Measurements from ENCODE around the gene CD99. TPM values are rescaled to one million over a fixed set of nuclear protein-coding genes. Genes with fewer than 3 reads are reported as not detected.

CD99 gene
- polyA plus RNA-seq, 3 donors, result 159 to 217 (median 184) TPM

DNA sequence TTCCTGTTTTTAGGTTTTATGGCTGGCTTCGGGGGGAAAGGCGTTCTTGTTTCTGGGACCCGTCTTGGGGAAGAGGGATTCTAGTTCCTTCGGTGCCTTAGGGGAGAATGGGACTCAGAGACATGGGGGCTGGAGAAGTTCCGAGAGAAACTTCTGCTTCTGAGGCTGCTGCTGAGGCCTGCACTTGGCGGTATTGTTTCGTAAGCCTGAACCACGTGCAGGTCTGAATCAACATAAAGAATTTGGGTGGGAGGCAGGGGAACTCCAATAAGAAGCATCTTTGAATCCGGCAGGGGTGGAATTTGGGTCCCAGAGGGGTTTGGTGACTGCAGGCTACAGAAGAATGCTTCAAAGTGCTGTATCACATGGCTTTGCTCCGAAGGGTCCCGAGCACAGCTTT, 75.8 kb downstream of the CD99 start:
- intact Hi-C loops (cut with micrococcal nuclease), result no loop called here
- Histone ChIP-seq H3K27me3 (ENCODE audit: control insufficient read depth in 2 of 2, insufficient read depth in 2 of 2, low read length in 2 of 2) (no peaks in the 10 kb centered on the region), H2AFZ (ENCODE audit: insufficient read depth, low read depth, low read length, poor library complexity, severe bottlenecking) (no peak overlapping the region), H3K9ac (ENCODE audit: insufficient read depth, low read length, poor library complexity, severe bottlenecking) (no peak overlapping the region), H3K27ac (ENCODE audit: low read depth in 1 of 2, low read length in 2 of 2) (peak overlapping the region in 1 of 2 donors; percentile 61), H3K36me3 (replicated peaks in 1 of 2; ENCODE audit: control insufficient read depth in 1 of 2, insufficient read depth in 2 of 2, low read length in 2 of 2) (no peaks in the 10 kb centered on the region), H3K9me3 (replicated peaks in 1 of 2; ENCODE audit: control insufficient read depth in 1 of 2, insufficient read depth in 1 of 2, low read length in 2 of 2) (no peaks in the 10 kb centered on the region), H4K20me1 (ENCODE audit: insufficient read depth, low read length) (no peaks in the 10 kb centered on the region), H3K4me2 (replicated peaks; ENCODE audit: extremely low read depth, low read length, poor library complexity, severe bottlenecking) (no peak overlapping the region), H3K4me3 (replicated peaks in 1 of 3; ENCODE audit: low read depth in 2 of 3, low read length in 3 of 3) (no peak overlapping the region), H3K79me2 (ENCODE audit: insufficient read depth, low read length) (no peaks in the 10 kb centered on the region), H3K4me1 (ENCODE audit: control insufficient read depth in 1 of 2, insufficient read depth in 2 of 2, low read length in 2 of 2) (peaks cover 0 to 17% of the 10 kb centered on the region in 2 donors)
- Mint-ChIP-seq H3K9me3 (peaks cover 0 to 6% (median 1%) of the 10 kb centered on the region in 7 donors), H3K27me3 (ENCODE audit: low read depth in 3 of 3) (peaks cover 2 to 5% (median 4%) of the 10 kb centered on the region in 3 donors), H3K4me3 (no peak overlapping the region), H3K36me3 (no peaks in the 10 kb centered on the region), H3K4me1 (peaks cover 23% of the 10 kb centered on the region), H3K27ac (peak overlapping the region; percentile 11 to 92 (median 90))
- peak in 2 of 3 donors; percentile 66 to 89 for DNase-seq
- WGBS (ENCODE audit: insufficient coverage), result 8% methylated on average over 9 of the region's 11 CpGs
- TF ChIP-seq, protein P1, sequence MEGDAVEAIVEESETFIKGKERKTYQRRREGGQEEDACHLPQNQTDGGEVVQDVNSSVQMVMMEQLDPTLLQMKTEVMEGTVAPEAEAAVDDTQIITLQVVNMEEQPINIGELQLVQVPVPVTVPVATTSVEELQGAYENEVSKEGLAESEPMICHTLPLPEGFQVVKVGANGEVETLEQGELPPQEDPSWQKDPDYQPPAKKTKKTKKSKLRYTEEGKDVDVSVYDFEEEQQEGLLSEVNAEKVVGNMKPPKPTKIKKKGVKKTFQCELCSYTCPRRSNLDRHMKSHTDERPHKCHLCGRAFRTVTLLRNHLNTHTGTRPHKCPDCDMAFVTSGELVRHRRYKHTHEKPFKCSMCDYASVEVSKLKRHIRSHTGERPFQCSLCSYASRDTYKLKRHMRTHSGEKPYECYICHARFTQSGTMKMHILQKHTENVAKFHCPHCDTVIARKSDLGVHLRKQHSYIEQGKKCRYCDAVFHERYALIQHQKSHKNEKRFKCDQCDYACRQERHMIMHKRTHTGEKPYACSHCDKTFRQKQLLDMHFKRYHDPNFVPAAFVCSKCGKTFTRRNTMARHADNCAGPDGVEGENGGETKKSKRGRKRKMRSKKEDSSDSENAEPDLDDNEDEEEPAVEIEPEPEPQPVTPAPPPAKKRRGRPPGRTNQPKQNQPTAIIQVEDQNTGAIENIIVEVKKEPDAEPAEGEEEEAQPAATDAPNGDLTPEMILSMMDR (IDR thresholded peaks at IDR 0.05), result no peak

DNA sequence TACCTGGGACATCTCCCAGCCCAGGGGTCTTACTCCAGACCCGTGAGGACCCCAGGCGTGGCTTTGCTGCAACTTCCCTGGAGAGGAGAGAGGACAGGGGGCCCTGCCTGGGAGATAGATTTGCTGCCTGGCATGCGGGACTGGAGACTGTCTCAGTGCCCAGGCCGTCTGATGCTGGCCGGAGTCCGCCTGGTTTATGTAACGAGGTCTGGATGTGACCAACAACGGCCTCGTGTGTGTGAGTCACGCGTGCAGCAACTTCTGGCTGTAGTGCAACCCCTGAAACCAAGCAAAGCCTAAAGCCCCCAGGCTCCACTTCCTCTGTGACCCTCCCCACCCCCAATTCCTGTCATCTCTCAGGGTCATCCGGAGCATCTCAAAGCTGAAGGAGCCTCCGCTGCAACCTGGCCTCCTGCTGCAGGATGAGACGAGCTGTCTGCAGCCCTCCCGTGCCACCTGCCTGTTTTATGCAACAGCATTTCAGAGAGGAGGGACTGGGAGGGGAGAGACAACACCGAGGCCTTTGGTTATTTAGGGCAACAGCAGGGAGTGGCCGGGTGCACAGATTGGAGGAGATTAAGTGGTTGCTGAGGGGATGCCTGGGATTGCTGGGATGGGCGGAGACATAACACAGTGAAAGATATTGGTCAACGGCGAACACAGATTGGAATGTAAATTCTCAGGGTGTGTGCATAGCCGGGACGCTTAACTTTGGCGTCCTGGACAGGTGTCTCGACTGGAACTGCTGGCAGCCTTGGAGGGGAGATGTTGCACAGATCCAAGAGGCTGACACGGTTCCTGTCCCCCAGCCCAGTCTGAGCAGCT, 76.7 kb downstream of the CD99 start:
- H3K27ac Mint-ChIP-seq, result peak overlapping the region in 6 of 7 donors; percentile 84 to 92 (median 90)
- no peaks in the 10 kb centered on the region for H3K36me3 Mint-ChIP-seq
- peaks cover 3 to 9% (median 4%) of the 10 kb centered on the region in 3 donors for H3K27me3 Mint-ChIP-seq (ENCODE audit: low read depth in 3 of 3)
- H4K20me1 ChIP-seq (ENCODE audit: insufficient read depth, low read length), result no peaks in the 10 kb centered on the region
- H3K9me3 Mint-ChIP-seq, result peaks cover 0 to 7% (median 2%) of the 10 kb centered on the region in 7 donors
- peaks cover 0 to 17% of the 10 kb centered on the region in 2 donors for H3K4me1 ChIP-seq (ENCODE audit: control insufficient read depth in 1 of 2, insufficient read depth in 2 of 2, low read length in 2 of 2)
- no peaks in the 10 kb centered on the region for H3K9me3 ChIP-seq (replicated peaks in 1 of 2; ENCODE audit: control insufficient read depth in 1 of 2, insufficient read depth in 1 of 2, low read length in 2 of 2)
- H3K9ac ChIP-seq (ENCODE audit: insufficient read depth, low read length, poor library complexity, severe bottlenecking), result no peak overlapping the region
- H3K36me3 ChIP-seq (replicated peaks in 1 of 2; ENCODE audit: control insufficient read depth in 1 of 2, insufficient read depth in 2 of 2, low read length in 2 of 2), result no peaks in the 10 kb centered on the region
- H3K27me3 ChIP-seq (ENCODE audit: control insufficient read depth in 2 of 2, insufficient read depth in 2 of 2, low read length in 2 of 2), result no peaks in the 10 kb centered on the region
- TF ChIP-seq, protein P1 (IDR thresholded peaks at IDR 0.05), result no peak
- H3K4me3 ChIP-seq (replicated peaks in 1 of 3; ENCODE audit: low read depth in 2 of 3, low read length in 3 of 3), result no peak overlapping the region
- H3K4me1 Mint-ChIP-seq, result peaks cover 23% of the 10 kb centered on the region
- no peak overlapping the region for H3K4me3 Mint-ChIP-seq
- H3K27ac ChIP-seq (ENCODE audit: low read depth in 1 of 2, low read length in 2 of 2), result peak overlapping the region in 1 of 2 donors; percentile 61
- H3K79me2 ChIP-seq (ENCODE audit: insufficient read depth, low read length), result no peaks in the 10 kb centered on the region
- intact Hi-C loops (cut with micrococcal nuclease), result no loop called here
- H3K4me2 ChIP-seq (replicated peaks; ENCODE audit: extremely low read depth, low read length, poor library complexity, severe bottlenecking), result no peak overlapping the region
- DNase-seq, result peak in 2 of 3 donors; percentile 83 to 95
- H2AFZ ChIP-seq (ENCODE audit: insufficient read depth, low read depth, low read length, poor library complexity, severe bottlenecking), result no peak overlapping the region
- WGBS (ENCODE audit: insufficient coverage), result 57% methylated on average over 17 of the region's 25 CpGs

Measured in CD14-positive monocyte (primary cell).